HL-60/S4 treated with retinoic acid at 250 ng/mL for 4 days and 3 days (cell line): ENCODE results near the gene MBD4.

Experiments
- in situ Hi-C: fragments of 300-500 bp; cut with MboI; formaldehyde crosslinking; loops from 2 replicates; pipeline ENCODE4 v1.7.0; 2022; ENCODE audit warnings: low sequenced_read_pairs

MBD4 gene

GRCh38 chr3:129433565-129433964, 6.2 kb downstream of the MBD4 start:
- in situ Hi-C loops: no loop called here

GRCh38 chr3:129432671-129433070, 7.1 kb downstream of the MBD4 start:
- in situ Hi-C loops: no loop called here

GRCh38 chr3:129432036-129432435, 7.7 kb downstream of the MBD4 start:
- in situ Hi-C loops: no loop called here

GRCh38 chr3:129429602-129430001, 10.1 kb downstream of the MBD4 start:
- in situ Hi-C loops: no loop called here

- in situ Hi-C loops: no loop called here
Observed at GRCh38 chr3:129429080-129429451, 10.7 kb downstream of the MBD4 start.

- in situ Hi-C loops: no loop called here
Observed at GRCh38 chr3:129428376-129429079, 11.2 kb downstream of the MBD4 start, which contains the start of gene EFCAB12. TSS of gene EFCAB12 (minus strand) at chr3:129428636. CDS start at chr3:129428488, 148 bp downstream.

GRCh38 chr3:129428007-129428375, 11.8 kb downstream of the MBD4 start:
- in situ Hi-C loops: no loop called here

GRCh38 chr3:129425619-129426018, 14.1 kb downstream of the MBD4 start:
- in situ Hi-C loops: no loop called here

GRCh38 chr3:129425213-129425612, 14.5 kb downstream of the MBD4 start:
- in situ Hi-C loops: no loop called here

GRCh38 chr3:129424185-129424841, 15.4 kb downstream of the MBD4 start:
- in situ Hi-C loops: no loop called here

- in situ Hi-C loops: no loop called here
Observed at GRCh38 chr3:129422897-129423296, 16.9 kb downstream of the MBD4 start.

GRCh38 chr3:129421988-129422745, 17.6 kb downstream of the MBD4 start:
- in situ Hi-C loops: no loop called here

GRCh38 chr3:129421236-129421883, 18.4 kb downstream of the MBD4 start:
- in situ Hi-C loops: no loop called here

GRCh38 chr3:129419476-129419875, 20.3 kb downstream of the MBD4 start:
- in situ Hi-C loops: no loop called here

- in situ Hi-C loops: no loop called here
Observed at GRCh38 chr3:129418041-129418973, 21.4 kb downstream of the MBD4 start.

GRCh38 chr3:129417326-129417725, 22.4 kb downstream of the MBD4 start:
- in situ Hi-C loops: no loop called here

GRCh38 chr3:129416415-129416814, 23.3 kb downstream of the MBD4 start:
- in situ Hi-C loops: no loop called here

GRCh38 chr3:129415830-129416229, 23.9 kb downstream of the MBD4 start:
- in situ Hi-C loops: no loop called here

- in situ Hi-C loops: no loop called here
Observed at GRCh38 chr3:129415378-129415777, 24.4 kb downstream of the MBD4 start.
